ENCODE results near the gene GON4L.
"Not testable (repeated sequence)": the region's sequence is repeated elsewhere in the genome, so short reads cannot be mapped to it uniquely, and the experiment has no call there.

Gene GON4L

GRCh38 chr1:155844860-155845421 lies 12.1 kb downstream of the GON4L start:
- H3K9ac ChIP-seq (ENCODE audit: low read depth, low read length) = no peak overlapping the region
- no peak overlapping the region for H3K4me3 ChIP-seq (ENCODE audit: low read depth, low read length)
- no peaks in the 10 kb centered on the region for H3K4me1 ChIP-seq (ENCODE audit: control insufficient read depth, insufficient read depth, low read length)
- H3K36me3 ChIP-seq (ENCODE audit: control insufficient read depth, insufficient read depth, low read length) = peaks cover 7% of the 10 kb centered on the region
- no peaks in the 10 kb centered on the region for H3K27me3 ChIP-seq (ENCODE audit: control insufficient read depth, insufficient read depth, low read length)
- H3K9me3 ChIP-seq (ENCODE audit: control insufficient read depth, insufficient read depth, low read length) = no peaks in the 10 kb centered on the region

GRCh38 chr1:155840386-155840785 lies 16.6 kb downstream of the GON4L start:
- no peak overlapping the region for H3K4me3 ChIP-seq (ENCODE audit: low read depth, low read length)
- H3K27me3 ChIP-seq (ENCODE audit: control insufficient read depth, insufficient read depth, low read length) = no peaks in the 10 kb centered on the region
- no peaks in the 10 kb centered on the region for H3K9me3 ChIP-seq (ENCODE audit: control insufficient read depth, insufficient read depth, low read length)
- H3K4me1 ChIP-seq (ENCODE audit: control insufficient read depth, insufficient read depth, low read length) = no peaks in the 10 kb centered on the region
- H3K9ac ChIP-seq (ENCODE audit: low read depth, low read length) = no peak overlapping the region
- peaks cover 3% of the 10 kb centered on the region for H3K36me3 ChIP-seq (ENCODE audit: control insufficient read depth, insufficient read depth, low read length)

GRCh38 chr1:155835548-155835947 lies 21.5 kb downstream of the GON4L start:
- peaks cover 2% of the 10 kb centered on the region for H3K4me1 ChIP-seq (ENCODE audit: control insufficient read depth, insufficient read depth, low read length)
- no peak overlapping the region for H3K9ac ChIP-seq (ENCODE audit: low read depth, low read length)
- H3K36me3 ChIP-seq (ENCODE audit: control insufficient read depth, insufficient read depth, low read length) = no peaks in the 10 kb centered on the region
- H3K27me3 ChIP-seq (ENCODE audit: control insufficient read depth, insufficient read depth, low read length) = no peaks in the 10 kb centered on the region
- no peak overlapping the region for H3K4me3 ChIP-seq (ENCODE audit: low read depth, low read length)
- no peaks in the 10 kb centered on the region for H3K9me3 ChIP-seq (ENCODE audit: control insufficient read depth, insufficient read depth, low read length)

- not testable (repeated sequence) for H3K36me3 ChIP-seq (ENCODE audit: control insufficient read depth, insufficient read depth, low read length); H3K9ac ChIP-seq (ENCODE audit: low read depth, low read length); H3K4me3 ChIP-seq (ENCODE audit: low read depth, low read length); H3K9me3 ChIP-seq (ENCODE audit: control insufficient read depth, insufficient read depth, low read length); H3K4me1 ChIP-seq (ENCODE audit: control insufficient read depth, insufficient read depth, low read length); H3K27me3 ChIP-seq (ENCODE audit: control insufficient read depth, insufficient read depth, low read length)
Observed at GRCh38 chr1:155834927-155835399, 22.1 kb downstream of the GON4L start.

- no peak overlapping the region for H3K9ac ChIP-seq (ENCODE audit: low read depth, low read length)
- no peaks in the 10 kb centered on the region for H3K27me3 ChIP-seq (ENCODE audit: control insufficient read depth, insufficient read depth, low read length)
- peaks cover 2% of the 10 kb centered on the region for H3K4me1 ChIP-seq (ENCODE audit: control insufficient read depth, insufficient read depth, low read length)
- no peak overlapping the region for H3K4me3 ChIP-seq (ENCODE audit: low read depth, low read length)
- H3K36me3 ChIP-seq (ENCODE audit: control insufficient read depth, insufficient read depth, low read length) = no peaks in the 10 kb centered on the region
- no peaks in the 10 kb centered on the region for H3K9me3 ChIP-seq (ENCODE audit: control insufficient read depth, insufficient read depth, low read length)
Observed at GRCh38 chr1:155834296-155834926, 22.6 kb downstream of the GON4L start.

GRCh38 chr1:155833665-155834295 lies 23.2 kb downstream of the GON4L start:
- Histone ChIP-seq H3K27me3 (ENCODE audit: control insufficient read depth, insufficient read depth, low read length) (no peaks in the 10 kb centered on the region), H3K36me3 (ENCODE audit: control insufficient read depth, insufficient read depth, low read length) (no peaks in the 10 kb centered on the region), H3K9me3 (ENCODE audit: control insufficient read depth, insufficient read depth, low read length) (no peaks in the 10 kb centered on the region), H3K4me1 (ENCODE audit: control insufficient read depth, insufficient read depth, low read length) (peaks cover 2% of the 10 kb centered on the region), H3K4me3 (ENCODE audit: low read depth, low read length) (no peak overlapping the region), H3K9ac (ENCODE audit: low read depth, low read length) (no peak overlapping the region)

GRCh38 chr1:155831279-155831976 lies 25.6 kb downstream of the GON4L start:
- Histone ChIP-seq H3K4me3 (ENCODE audit: low read depth, low read length) (no peak overlapping the region), H3K9me3 (ENCODE audit: control insufficient read depth, insufficient read depth, low read length) (no peaks in the 10 kb centered on the region)

GRCh38 chr1:155827450-155827849 lies 29.6 kb downstream of the GON4L start:
- H3K4me1 ChIP-seq (ENCODE audit: control insufficient read depth, insufficient read depth, low read length) = no peaks in the 10 kb centered on the region
- no peak overlapping the region for H3K9ac ChIP-seq (ENCODE audit: low read depth, low read length)
- H3K4me3 ChIP-seq (ENCODE audit: low read depth, low read length) = no peak overlapping the region
- no peaks in the 10 kb centered on the region for H3K36me3 ChIP-seq (ENCODE audit: control insufficient read depth, insufficient read depth, low read length)
- H3K27me3 ChIP-seq (ENCODE audit: control insufficient read depth, insufficient read depth, low read length) = no peaks in the 10 kb centered on the region
- H3K9me3 ChIP-seq (ENCODE audit: control insufficient read depth, insufficient read depth, low read length) = no peaks in the 10 kb centered on the region

More at GRCh38 chr1:155831279-155831976, 25.6 kb downstream of the GON4L start:
- Histone ChIP-seq H3K27me3 (ENCODE audit: control insufficient read depth, insufficient read depth, low read length) (no peaks in the 10 kb centered on the region), H3K36me3 (ENCODE audit: control insufficient read depth, insufficient read depth, low read length) (no peaks in the 10 kb centered on the region), H3K9ac (ENCODE audit: low read depth, low read length) (no peak overlapping the region), H3K4me1 (ENCODE audit: control insufficient read depth, insufficient read depth, low read length) (peaks cover 2% of the 10 kb centered on the region)

- no peaks in the 10 kb centered on the region for H3K9me3 ChIP-seq (ENCODE audit: control insufficient read depth, insufficient read depth, low read length)
- no peaks in the 10 kb centered on the region for H3K27me3 ChIP-seq (ENCODE audit: control insufficient read depth, insufficient read depth, low read length)
- no peak overlapping the region for H3K9ac ChIP-seq (ENCODE audit: low read depth, low read length)
- no peak overlapping the region for H3K4me3 ChIP-seq (ENCODE audit: low read depth, low read length)
- peaks cover 13% of the 10 kb centered on the region for H3K36me3 ChIP-seq (ENCODE audit: control insufficient read depth, insufficient read depth, low read length)
- H3K4me1 ChIP-seq (ENCODE audit: control insufficient read depth, insufficient read depth, low read length) = no peaks in the 10 kb centered on the region
Observed at GRCh38 chr1:155816351-155816750, 40.7 kb downstream of the GON4L start.

- no peak overlapping the region for H3K4me3 ChIP-seq (ENCODE audit: low read depth, low read length)
- H3K27me3 ChIP-seq (ENCODE audit: control insufficient read depth, insufficient read depth, low read length) = no peaks in the 10 kb centered on the region
- H3K9ac ChIP-seq (ENCODE audit: low read depth, low read length) = no peak overlapping the region
- H3K36me3 ChIP-seq (ENCODE audit: control insufficient read depth, insufficient read depth, low read length) = peaks cover 14% of the 10 kb centered on the region
- H3K4me1 ChIP-seq (ENCODE audit: control insufficient read depth, insufficient read depth, low read length) = no peaks in the 10 kb centered on the region
- H3K9me3 ChIP-seq (ENCODE audit: control insufficient read depth, insufficient read depth, low read length) = no peaks in the 10 kb centered on the region
Observed at GRCh38 chr1:155813672-155814071, 43.3 kb downstream of the GON4L start.

GRCh38 chr1:155812878-155813277 lies 44.1 kb downstream of the GON4L start:
- Histone ChIP-seq H3K36me3 (ENCODE audit: control insufficient read depth, insufficient read depth, low read length) (peaks cover 16% of the 10 kb centered on the region), H3K9me3 (ENCODE audit: control insufficient read depth, insufficient read depth, low read length) (no peaks in the 10 kb centered on the region), H3K27me3 (ENCODE audit: control insufficient read depth, insufficient read depth, low read length) (no peaks in the 10 kb centered on the region), H3K4me3 (ENCODE audit: low read depth, low read length) (no peak overlapping the region), H3K9ac (ENCODE audit: low read depth, low read length) (no peak overlapping the region), H3K4me1 (ENCODE audit: control insufficient read depth, insufficient read depth, low read length) (no peaks in the 10 kb centered on the region)

Data from iPS-15b (cell line).